ENCODE data around the gene TMEM121B.

TMEM121B gene

GRCh38 chr22:17137861-17138425 is 16.8 kb upstream of the TMEM121B start:
- no peak for DNase-seq (ENCODE audit: low read depth)

GRCh38 chr22:17137170-17137569 is 16.0 kb upstream of the TMEM121B start:
- DNase-seq (ENCODE audit: low read depth) = no peak

GRCh38 chr22:17135153-17135760 is 14.1 kb upstream of the TMEM121B start:
- no peak for DNase-seq (ENCODE audit: low read depth)

- DNase-seq (ENCODE audit: low read depth) = no peak
Observed at GRCh38 chr22:17133137-17133536, 12.0 kb upstream of the TMEM121B start.

- no peak for DNase-seq (ENCODE audit: low read depth)
Observed at GRCh38 chr22:17132112-17132511, 11.0 kb upstream of the TMEM121B start.

- DNase-seq (ENCODE audit: low read depth) = no peak
Observed at GRCh38 chr22:17131686-17132085, 10.5 kb upstream of the TMEM121B start.

- DNase-seq (ENCODE audit: low read depth) = no peak
Observed at GRCh38 chr22:17130199-17130598, 9.0 kb upstream of the TMEM121B start.

- no peak for DNase-seq (ENCODE audit: low read depth)
Observed at GRCh38 chr22:17120711-17121232, 388 bp downstream of the TMEM121B start.

- DNase-seq (ENCODE audit: low read depth) = no peak
Observed at GRCh38 chr22:17120281-17120680, 879 bp downstream of the TMEM121B start.

- no peak for DNase-seq (ENCODE audit: low read depth)
Observed at GRCh38 chr22:17119481-17120202, 1.5 kb downstream of the TMEM121B start.

GRCh38 chr22:17118342-17118741 is 2.8 kb downstream of the TMEM121B start:
- DNase-seq (ENCODE audit: low read depth) = no peak

- no peak for DNase-seq (ENCODE audit: low read depth)
Observed at GRCh38 chr22:17117890-17118289, 3.3 kb downstream of the TMEM121B start.

GRCh38 chr22:17117400-17117799 is 3.8 kb downstream of the TMEM121B start:
- DNase-seq (ENCODE audit: low read depth) = no peak

GRCh38 chr22:17116572-17117330 is 4.4 kb downstream of the TMEM121B start:
- no peak for DNase-seq (ENCODE audit: low read depth)

GRCh38 chr22:17115945-17116565 is 5.1 kb downstream of the TMEM121B start:
- DNase-seq (ENCODE audit: low read depth) = no peak

GRCh38 chr22:17115236-17115635 is 5.9 kb downstream of the TMEM121B start:
- DNase-seq (ENCODE audit: low read depth) = no peak

- no peak for DNase-seq (ENCODE audit: low read depth)
Observed at GRCh38 chr22:17114898-17115235, 6.3 kb downstream of the TMEM121B start.

GRCh38 chr22:17114173-17114897 is 6.8 kb downstream of the TMEM121B start:
- no peak for DNase-seq (ENCODE audit: low read depth)

- no peak for DNase-seq (ENCODE audit: low read depth)
Observed at GRCh38 chr22:17113600-17113999, 7.6 kb downstream of the TMEM121B start.

- no peak for DNase-seq (ENCODE audit: low read depth)
Observed at GRCh38 chr22:17112491-17113042, 8.6 kb downstream of the TMEM121B start.
